Sigmoid colon (tissue), 7 donors: ENCODE measurements around the gene MIEF1. TPM values are rescaled to one million over a fixed set of nuclear protein-coding genes. Genes with fewer than 3 reads are reported as not detected.

Experiments
- DNase-seq: peaks from one replicate; pipeline ENCODE4 v3.0.0-alpha.2; 2019
- H3K27ac ChIP-seq, 4 donors: fragments of 200-600 bp; sonication (generic); one replicate each; pipeline ENCODE4 v1.5.1; 2016 to 2019; ENCODE audit warnings: mild to moderate bottlenecking in 1 of 4
- H3K27me3 ChIP-seq, 3 donors: fragments of 200-600 bp; sonication (generic); one replicate each; pipeline ENCODE4 v1.5.1; 2019; ENCODE audit warnings: mild to moderate bottlenecking in 1 of 3
- H3K36me3 ChIP-seq, 4 donors: fragments of 200-600 bp; sonication (generic); one replicate each; pipeline ENCODE4 v1.5.1; 2016 to 2019
- H3K4me1 ChIP-seq, 4 donors: fragments of 200-600 bp; sonication (generic); one replicate each; pipeline ENCODE4 v1.5.1; 2017 to 2019
- H3K4me3 ChIP-seq, 4 donors: fragments of 200-600 bp; sonication (generic); one replicate each; pipeline ENCODE4 v1.5.1; 2017 to 2019; ENCODE audit warnings: mild to moderate bottlenecking in 2 of 4, moderate library complexity in 1 of 4
- H3K9me3 ChIP-seq, 4 donors: fragments of 200-600 bp in 3 of 4; sonication (generic) in 3 of 4; one replicate each; pipeline versions ENCODE4 v1.5.1 to v1.6.1; 2013 to 2019
- CTCF ChIP-seq, 4 experiments: fragments of 450-650 bp in 3 of 4; fragments of 200-600 bp in 1 of 4; IDR thresholded peaks; one replicate each; pipeline ENCODE4 v1.5.1; 2016 to 2019; ENCODE audit warnings: antibody characterized with exemption in 4 of 4, mild to moderate bottlenecking in 3 of 4, moderate library complexity in 2 of 4
- EP300 ChIP-seq, 4 donors: sonication (generic); formaldehyde crosslinking; IDR thresholded peaks; one replicate each; pipeline ENCODE4 v1.6.1; 2017; ENCODE audit warnings: antibody characterized with exemption in 4 of 4
- POLR2A ChIP-seq, 2 donors: fragments of 450-650 bp; IDR thresholded peaks; one replicate each; pipeline ENCODE4 v1.6.1; 2016; ENCODE audit warnings: antibody characterized with exemption in 2 of 2, mild to moderate bottlenecking in 2 of 2, moderate library complexity in 2 of 2
- POLR2AphosphoS5 ChIP-seq, 4 donors: sonication (generic); formaldehyde crosslinking; IDR thresholded peaks; one replicate each; pipeline ENCODE4 v1.6.1; 2017; ENCODE audit warnings: antibody characterized with exemption in 4 of 4
- WGBS, 2 donors: extraction: QIAGEN DNeasy Blood & Tissue Kit; methylation state at CpG; one replicate each; pipeline ENCODE4 v1.1.7; 2013; 5-methylcytosine and 5-hydroxymethylcytosine counted together
- intact Hi-C: fragments of 100-400 bp; cut with DNase I; formaldehyde crosslinking; loops from one replicate; pipeline ENCODE4 v1.15.1; 2023
- polyA plus RNA-seq, 3 donors: library from polyadenylated mRNA; stranded (reverse); fragments of 200-250 nt; gene quantifications; one replicate each; pipeline ENCODE4 v1.2.3, GENCODE V29; 2013
- total RNA-seq, 4 donors: library from RNA; depleted of rRNA; stranded (reverse); fragments of >200 nt; gene quantifications; one replicate each; pipeline ENCODE4 v1.1.0, GENCODE V29; 2016
- donor health status: healthy with polysubstance abuse.
- donor health status: Bipolar disorder and iron deficiency.
- donor health status: healthy.

MIEF1 gene
- total and polyA plus RNA-seq, 7 donors, result 9.0 to 25.4 (median 14.2) TPM

- peak; percentile 84 for DNase-seq
- Histone ChIP-seq H3K4me3 (no peak overlapping the region), H3K27ac (peak overlapping the region; percentile 39 to 57 (median 46)), H3K36me3 (no peaks in the 10 kb centered on the region), H3K4me1 (peaks cover 0 to 12% (median 8%) of the 10 kb centered on the region in 4 donors), H3K9me3 (no peaks in the 10 kb centered on the region), H3K27me3 (no peaks in the 10 kb centered on the region)
- intact Hi-C loops, result no loop called here
- TF ChIP-seq CTCF (IDR thresholded peaks at IDR 0.05) (peak; percentile 31 to 68 (median 66)), EP300 (IDR thresholded peaks at IDR 0.05) (no peak)
- WGBS, 2 donors, result 37 to 46% methylated on average over 13 of the region's 13 CpGs
Measured at GRCh38 chr22:39496131-39496838, 5.8 kb upstream of the MIEF1 start.

GRCh38 chr22:39497429-39497828 is 4.7 kb upstream of the MIEF1 start:
- TF ChIP-seq POLR2AphosphoS5 (IDR thresholded peaks at IDR 0.05) (no peak), POLR2A (IDR thresholded peaks at IDR 0.05) (no peak), CTCF (IDR thresholded peaks at IDR 0.05) (no peak), EP300 (IDR thresholded peaks at IDR 0.05) (no peak)
- Histone ChIP-seq H3K27me3 (no peaks in the 10 kb centered on the region), H3K4me3 (no peak overlapping the region), H3K27ac (no peak overlapping the region), H3K9me3 (no peaks in the 10 kb centered on the region), H3K4me1 (peaks cover 0 to 18% (median 14%) of the 10 kb centered on the region in 4 donors), H3K36me3 (no peaks in the 10 kb centered on the region)
- intact Hi-C loops, result no loop called here
- DNase-seq, result no peak
- 86% methylated on average over 8 of the region's 8 CpGs for WGBS, 2 donors

- TF ChIP-seq EP300 (IDR thresholded peaks at IDR 0.05), result no peak
- no peak for TF ChIP-seq CTCF (IDR thresholded peaks at IDR 0.05)
- no peak for TF ChIP-seq POLR2A (IDR thresholded peaks at IDR 0.05)
- no peak for TF ChIP-seq POLR2AphosphoS5 (IDR thresholded peaks at IDR 0.05)
- intact Hi-C loops, result no loop called here
- peak overlapping the region in 1 of 4 donors; percentile 0 for H3K27ac ChIP-seq
- no peak for DNase-seq
- no peaks in the 10 kb centered on the region for H3K36me3 ChIP-seq
- no peaks in the 10 kb centered on the region for H3K9me3 ChIP-seq
- 18 to 59% methylated on average over 2 of the region's 2 CpGs for WGBS, 2 donors
- H3K4me1 ChIP-seq, result peaks cover 0 to 28% (median 21%) of the 10 kb centered on the region in 4 donors
- H3K27me3 ChIP-seq, result no peaks in the 10 kb centered on the region
- no peak overlapping the region for H3K4me3 ChIP-seq
Measured at GRCh38 chr22:39498368-39498767, 3.7 kb upstream of the MIEF1 start.

DNA sequence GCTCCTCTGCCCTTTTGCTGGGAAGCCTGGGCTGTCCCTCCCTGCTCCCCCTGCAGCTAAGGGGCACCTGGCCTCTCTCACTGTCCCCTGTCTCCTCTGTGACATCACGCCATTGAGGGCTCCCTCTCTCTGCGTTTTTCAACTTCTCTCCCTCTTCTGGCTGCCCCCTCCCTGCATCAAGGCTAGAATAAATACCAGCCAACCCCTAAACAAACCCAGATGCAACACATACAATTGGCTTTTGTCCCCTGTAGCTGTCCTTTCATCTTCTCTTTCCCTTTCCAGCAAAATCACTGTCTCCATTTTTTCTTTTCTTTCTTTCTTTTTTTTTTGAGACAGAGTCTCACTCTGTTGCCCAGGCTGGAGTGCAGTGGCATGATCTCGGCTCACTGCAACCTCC is 3.3 kb upstream of the MIEF1 start:
- no peak for TF ChIP-seq POLR2AphosphoS5 (IDR thresholded peaks at IDR 0.05)
- WGBS, 2 donors, result 41 to 61% methylated on average over 3 of the region's 3 CpGs
- intact Hi-C loops, result no loop called here
- H3K4me1 ChIP-seq, result peaks cover 0 to 32% (median 25%) of the 10 kb centered on the region in 4 donors
- H3K4me3 ChIP-seq, result no peak overlapping the region
- no peaks in the 10 kb centered on the region for H3K27me3 ChIP-seq
- peak overlapping the region in 1 of 4 donors; percentile 0 for H3K27ac ChIP-seq
- no peak for DNase-seq
- no peaks in the 10 kb centered on the region for H3K9me3 ChIP-seq
- no peaks in the 10 kb centered on the region for H3K36me3 ChIP-seq

DNA sequence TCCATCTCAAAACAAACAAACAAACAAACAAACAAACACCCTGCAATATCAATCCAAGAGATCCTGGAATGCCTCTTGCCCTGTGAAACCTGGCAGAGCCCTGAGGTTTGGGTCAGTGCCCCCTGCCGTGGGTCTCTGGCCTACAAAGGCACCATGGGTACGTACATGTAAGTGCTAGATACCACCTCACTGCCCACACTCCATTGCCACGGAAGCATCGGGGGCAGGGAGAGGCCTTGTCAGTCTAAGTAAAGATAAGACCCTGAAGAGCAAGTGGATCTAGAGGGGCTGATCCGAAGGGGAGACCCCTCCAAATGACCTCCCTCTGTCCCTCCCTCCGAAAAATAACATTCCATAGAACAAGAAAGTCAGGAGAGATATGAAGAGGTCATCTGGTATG is 2.0 kb upstream of the MIEF1 start:
- intact Hi-C loops, result no loop called here
- Histone ChIP-seq H3K4me3 (no peak overlapping the region), H3K9me3 (no peaks in the 10 kb centered on the region), H3K27ac (peak overlapping the region in 1 of 4 donors; percentile 88), H3K36me3 (peaks cover 7 to 13% (median 11%) of the 10 kb centered on the region in 4 donors), H3K4me1 (peaks cover 0 to 39% (median 32%) of the 10 kb centered on the region in 4 donors), H3K27me3 (no peaks in the 10 kb centered on the region)
- DNase-seq, result no peak
- TF ChIP-seq POLR2A (IDR thresholded peaks at IDR 0.05) (no peak), EP300 (IDR thresholded peaks at IDR 0.05) (no peak), CTCF (IDR thresholded peaks at IDR 0.05) (no peak), POLR2AphosphoS5 (IDR thresholded peaks at IDR 0.05) (no peak)
- 90 to 91% methylated on average over 6 of the region's 6 CpGs for WGBS, 2 donors
